Measurements from ENCODE around the gene KIAA2012. TPM values are rescaled to one million over a fixed set of nuclear protein-coding genes. Genes with fewer than 3 reads are reported as not detected.

Gene KIAA2012
- total RNA-seq, 1 donor: not detected

DNA sequence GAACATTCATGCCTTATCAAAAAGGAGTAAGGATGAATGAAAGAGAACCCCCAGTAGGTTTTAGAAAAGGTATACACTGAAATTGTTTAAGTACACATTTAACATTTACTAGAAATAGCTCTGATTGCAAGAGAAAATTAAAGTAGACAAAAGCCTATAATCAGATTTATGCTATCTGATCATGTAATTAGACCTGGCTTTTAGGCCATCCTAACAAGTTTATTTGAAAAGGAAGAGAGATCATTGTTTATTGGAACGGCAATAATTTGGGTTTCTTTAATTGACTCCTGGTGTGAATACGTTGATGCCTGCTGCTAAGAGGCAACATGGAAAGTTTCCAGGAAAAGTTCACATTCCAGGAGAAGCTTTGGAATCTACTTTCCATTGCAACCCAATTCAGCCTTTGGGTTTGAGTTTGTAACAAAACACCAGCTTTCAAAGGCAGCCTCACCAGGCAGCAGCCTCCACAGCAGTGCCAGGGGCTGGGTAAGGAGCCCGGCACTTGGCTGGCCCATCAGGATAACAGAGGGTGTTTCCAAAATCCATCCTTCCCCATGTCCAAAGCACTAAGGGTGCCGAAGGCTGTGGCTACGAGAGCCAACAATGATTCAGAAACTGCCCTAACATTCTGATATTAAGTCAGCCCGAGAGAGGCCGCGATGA is 21.4 kb upstream of the KIAA2012 start:
- no peak overlapping the region for H3K4me3 ChIP-seq (ENCODE audit: low read depth, low read length)
- DNase-seq (ENCODE audit: low read depth): peak; percentile 76
- TF ChIP-seq, protein P1, sequence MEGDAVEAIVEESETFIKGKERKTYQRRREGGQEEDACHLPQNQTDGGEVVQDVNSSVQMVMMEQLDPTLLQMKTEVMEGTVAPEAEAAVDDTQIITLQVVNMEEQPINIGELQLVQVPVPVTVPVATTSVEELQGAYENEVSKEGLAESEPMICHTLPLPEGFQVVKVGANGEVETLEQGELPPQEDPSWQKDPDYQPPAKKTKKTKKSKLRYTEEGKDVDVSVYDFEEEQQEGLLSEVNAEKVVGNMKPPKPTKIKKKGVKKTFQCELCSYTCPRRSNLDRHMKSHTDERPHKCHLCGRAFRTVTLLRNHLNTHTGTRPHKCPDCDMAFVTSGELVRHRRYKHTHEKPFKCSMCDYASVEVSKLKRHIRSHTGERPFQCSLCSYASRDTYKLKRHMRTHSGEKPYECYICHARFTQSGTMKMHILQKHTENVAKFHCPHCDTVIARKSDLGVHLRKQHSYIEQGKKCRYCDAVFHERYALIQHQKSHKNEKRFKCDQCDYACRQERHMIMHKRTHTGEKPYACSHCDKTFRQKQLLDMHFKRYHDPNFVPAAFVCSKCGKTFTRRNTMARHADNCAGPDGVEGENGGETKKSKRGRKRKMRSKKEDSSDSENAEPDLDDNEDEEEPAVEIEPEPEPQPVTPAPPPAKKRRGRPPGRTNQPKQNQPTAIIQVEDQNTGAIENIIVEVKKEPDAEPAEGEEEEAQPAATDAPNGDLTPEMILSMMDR (IDR thresholded peaks at IDR 0.05; ENCODE audit: insufficient read depth, low read length): no peak

DNA sequence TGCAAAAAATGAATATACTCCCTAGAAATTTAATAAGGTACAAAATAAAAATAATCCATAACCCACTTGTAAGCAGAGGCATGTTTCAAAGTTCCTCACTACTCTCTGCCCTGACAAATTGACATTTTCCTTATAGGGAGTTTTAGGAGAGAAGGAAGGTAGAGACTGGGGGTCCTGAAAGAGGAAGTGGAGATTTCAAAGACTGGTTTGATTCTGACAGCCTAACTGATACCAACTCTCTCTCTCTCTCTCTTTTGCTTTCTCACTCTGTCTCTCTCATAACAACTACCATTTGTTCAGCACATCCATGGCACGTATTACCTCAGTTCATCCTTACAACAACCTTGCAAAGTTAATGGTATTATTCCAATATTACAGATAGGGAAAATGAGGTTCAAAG is 20.8 kb upstream of the KIAA2012 start:
- TF ChIP-seq, protein P1 (IDR thresholded peaks at IDR 0.05; ENCODE audit: insufficient read depth, low read length): no peak
- H3K4me3 ChIP-seq (ENCODE audit: low read depth, low read length): no peak overlapping the region
- DNase-seq (ENCODE audit: low read depth): no peak

DNA sequence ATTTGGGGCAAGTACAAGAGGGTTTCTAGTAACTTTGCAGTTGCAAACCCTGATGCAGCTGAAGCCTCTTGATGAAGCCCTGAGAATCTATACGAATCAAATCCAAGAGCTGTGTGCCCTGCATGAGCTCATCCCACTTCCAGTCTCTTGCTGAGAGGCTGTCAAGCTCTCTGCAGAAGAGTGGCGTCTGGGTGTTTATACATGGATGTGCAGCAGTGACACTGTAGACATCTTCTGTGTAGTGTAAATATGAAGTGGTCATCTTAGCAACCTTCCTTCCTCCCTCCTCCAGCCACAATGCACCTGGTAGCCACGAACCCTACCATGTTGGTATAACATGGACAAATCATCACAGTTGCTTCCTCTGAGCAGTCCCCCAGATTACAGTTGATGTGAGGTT is 18.4 kb upstream of the KIAA2012 start:
- no peak for DNase-seq (ENCODE audit: low read depth)
- TF ChIP-seq, protein P1 (IDR thresholded peaks at IDR 0.05; ENCODE audit: insufficient read depth, low read length): no peak

DNA sequence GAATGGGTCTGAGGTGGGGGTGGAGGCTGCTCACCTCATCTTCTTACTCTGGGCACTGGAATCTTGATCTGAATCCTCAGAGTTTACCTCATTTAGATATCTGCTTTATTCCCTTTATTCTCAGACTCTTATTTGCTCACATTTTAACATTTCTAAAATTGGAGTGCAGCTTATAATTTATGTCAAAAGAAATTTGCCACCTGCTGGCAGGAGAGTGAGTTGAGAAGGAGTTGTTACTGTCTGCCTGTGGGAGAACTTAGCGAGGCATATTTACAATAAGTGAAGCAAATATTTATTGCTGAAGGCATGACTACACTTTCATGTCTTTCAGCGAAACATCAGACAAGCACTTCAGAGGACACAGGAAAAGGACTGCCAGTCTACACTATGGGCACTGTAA is 16.4 kb upstream of the KIAA2012 start:
- H3K4me3 ChIP-seq (ENCODE audit: low read depth, low read length): no peak overlapping the region
- TF ChIP-seq, protein P1 (IDR thresholded peaks at IDR 0.05; ENCODE audit: insufficient read depth, low read length): peak; percentile 37
- DNase-seq (ENCODE audit: low read depth): peak; percentile 27

More for the DNA sequence above, 18.4 kb upstream of the KIAA2012 start:
- H3K4me3 ChIP-seq (ENCODE audit: low read depth, low read length): no peak overlapping the region

DNA sequence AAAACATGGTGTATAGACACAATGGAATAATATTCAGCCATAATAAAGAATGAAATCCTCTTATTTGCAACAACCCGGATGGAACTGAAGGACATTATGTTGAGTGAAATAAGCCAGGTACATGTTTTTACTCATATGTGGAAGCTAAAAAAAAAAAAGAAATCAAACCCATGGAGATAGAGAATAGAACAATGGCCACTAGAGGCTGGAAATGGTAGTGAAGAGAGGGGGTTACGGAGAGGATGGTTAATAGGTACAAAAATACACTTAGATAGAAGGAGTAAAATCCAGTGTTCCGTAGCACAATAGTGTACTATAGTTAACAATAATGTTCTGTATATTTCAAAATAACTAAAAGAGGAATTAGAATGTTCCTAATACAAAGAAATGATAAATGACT is 12.8 kb upstream of the KIAA2012 start:
- no peak overlapping the region for H3K4me3 ChIP-seq (ENCODE audit: low read depth, low read length)
- DNase-seq (ENCODE audit: low read depth): no peak
- TF ChIP-seq, protein P1 (IDR thresholded peaks at IDR 0.05; ENCODE audit: insufficient read depth, low read length): peak; percentile 39

DNA sequence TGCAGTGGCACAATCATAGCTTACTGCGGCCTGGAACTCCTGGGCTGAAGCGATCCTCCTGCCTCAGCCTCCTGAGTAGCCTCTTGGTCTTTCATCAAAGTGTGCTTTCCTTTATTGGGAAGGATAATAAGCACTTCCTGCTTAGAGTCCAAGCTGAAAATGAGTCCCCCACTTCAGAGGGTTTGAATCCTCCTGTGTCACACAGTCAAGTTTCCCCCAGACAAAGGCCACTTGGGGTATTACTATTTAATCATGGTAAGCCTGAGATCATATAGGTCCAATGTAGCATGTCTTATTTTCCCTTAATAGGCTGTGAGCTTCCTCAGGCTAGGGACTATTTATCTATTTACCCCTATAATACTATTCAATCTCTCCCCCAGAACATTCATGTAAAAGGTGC is 11.4 kb upstream of the KIAA2012 start:
- DNase-seq (ENCODE audit: low read depth): no peak
- TF ChIP-seq, protein P1 (IDR thresholded peaks at IDR 0.05; ENCODE audit: insufficient read depth, low read length): no peak
- no peak overlapping the region for H3K4me3 ChIP-seq (ENCODE audit: low read depth, low read length)
